ENCODE data around the gene PDE3A.
"Not testable (repeated sequence)": the region's sequence is repeated elsewhere in the genome, so short reads cannot be mapped to it uniquely, and the experiment has no call there.

Gene PDE3A

DNA sequence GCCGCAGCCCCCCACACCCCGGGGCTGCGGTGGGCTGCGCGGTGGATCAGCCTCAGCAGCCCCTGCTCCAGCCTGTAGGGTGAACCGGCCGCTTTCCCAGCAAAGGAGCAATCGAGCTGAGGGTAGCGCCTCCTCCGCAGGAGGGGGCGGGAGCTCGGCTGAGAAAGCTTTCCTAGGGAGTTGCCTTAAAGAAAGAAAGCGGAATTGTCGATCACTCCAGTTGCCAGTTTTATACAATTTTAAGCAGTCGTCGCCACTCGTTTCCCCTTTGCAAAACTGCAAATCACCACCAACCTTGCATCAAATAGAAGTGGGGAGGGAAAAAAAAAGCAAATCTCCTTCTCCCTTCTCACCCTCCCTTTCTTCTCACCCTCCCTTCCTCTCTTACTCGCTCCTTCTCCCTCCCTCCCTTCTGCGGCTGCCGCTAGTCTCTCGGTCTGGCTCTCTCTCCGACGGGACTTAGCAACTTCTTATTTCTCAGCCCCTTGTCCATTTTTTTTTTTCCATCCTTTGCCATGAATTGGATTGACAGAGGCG lies at the start of gene PDE3A:
PDE3A (plus strand) TSS at position 424 of the 537 bp plus-strand sequence. CDS start 748 bp downstream, outside the sequence.
- Histone ChIP-seq H3K9me3 (ENCODE audit: control insufficient read depth in 2 of 2, low read length in 2 of 2) (no peaks in the 10 kb centered on the region), H3K4me3 (ENCODE audit: low read length in 2 of 2) (peak within 1 kb of the TSS; percentile 89 to 92), H3K9ac (ENCODE audit: low read length in 2 of 2) (peak within 1 kb of the TSS; percentile 56 to 76), H3K4me1 (ENCODE audit: control insufficient read depth, insufficient read depth, low read length) (no peaks in the 10 kb centered on the region), H3K27ac (ENCODE audit: low read length) (peak within 1 kb of the TSS; percentile 88), H3K36me3 (ENCODE audit: control insufficient read depth in 2 of 2, insufficient read depth in 2 of 2, low read length in 2 of 2) (no peaks in the 10 kb centered on the region), H3K27me3 (ENCODE audit: control insufficient read depth in 1 of 2, insufficient read depth in 2 of 2, low read length in 2 of 2) (no peaks in the 10 kb centered on the region)

DNA sequence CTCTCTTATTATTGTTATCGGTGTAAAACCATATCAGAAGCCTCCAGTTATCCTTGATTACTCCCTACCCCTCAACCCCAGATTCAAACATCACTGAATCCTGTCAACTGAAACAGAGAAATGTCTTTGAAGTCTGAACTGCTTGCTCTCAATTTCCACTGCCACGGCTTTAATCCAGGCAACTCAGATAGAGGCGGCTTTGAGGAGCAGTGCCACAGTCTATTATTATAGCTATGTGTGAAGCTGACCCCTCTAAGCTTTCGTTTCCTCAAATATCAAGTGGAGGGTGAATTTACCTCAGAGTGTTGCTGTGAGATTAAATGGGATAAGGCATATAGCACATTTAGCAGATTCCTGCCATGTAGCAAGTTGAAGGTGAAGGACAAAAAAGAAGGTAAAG lies 49.0 kb upstream of the PDE3A start:
- Histone ChIP-seq H3K4me1 (ENCODE audit: control insufficient read depth, insufficient read depth, low read length) (no peaks in the 10 kb centered on the region), H3K9me3 (ENCODE audit: control insufficient read depth in 2 of 2, low read length in 2 of 2) (no peaks in the 10 kb centered on the region), H3K27ac (ENCODE audit: low read length) (no peak overlapping the region), H3K4me3 (ENCODE audit: low read length in 2 of 2) (no peak overlapping the region), H3K36me3 (ENCODE audit: control insufficient read depth in 2 of 2, insufficient read depth in 2 of 2, low read length in 2 of 2) (no peaks in the 10 kb centered on the region), H3K27me3 (ENCODE audit: control insufficient read depth in 1 of 2, insufficient read depth in 2 of 2, low read length in 2 of 2) (no peaks in the 10 kb centered on the region), H3K9ac (ENCODE audit: low read length in 2 of 2) (no peak overlapping the region)

- Histone ChIP-seq H3K9me3 (ENCODE audit: control insufficient read depth in 2 of 2, low read length in 2 of 2) (no peaks in the 10 kb centered on the region), H3K36me3 (ENCODE audit: control insufficient read depth in 2 of 2, insufficient read depth in 2 of 2, low read length in 2 of 2) (no peaks in the 10 kb centered on the region), H3K27me3 (ENCODE audit: control insufficient read depth in 1 of 2, insufficient read depth in 2 of 2, low read length in 2 of 2) (no peaks in the 10 kb centered on the region), H3K9ac (ENCODE audit: low read length in 2 of 2) (no peak overlapping the region), H3K27ac (ENCODE audit: low read length) (no peak overlapping the region), H3K4me1 (ENCODE audit: control insufficient read depth, insufficient read depth, low read length) (no peaks in the 10 kb centered on the region), H3K4me3 (ENCODE audit: low read length in 2 of 2) (no peak overlapping the region)
Measured at GRCh38 chr12:20320552-20320951, 47.8 kb upstream of the PDE3A start.

GRCh38 chr12:20330826-20331505 lies 37.4 kb upstream of the PDE3A start:
- H3K9ac ChIP-seq (ENCODE audit: low read length in 2 of 2); H3K9me3 ChIP-seq (ENCODE audit: control insufficient read depth in 2 of 2, low read length in 2 of 2); H3K36me3 ChIP-seq (ENCODE audit: control insufficient read depth in 2 of 2, insufficient read depth in 2 of 2, low read length in 2 of 2); H3K4me3 ChIP-seq (ENCODE audit: low read length in 2 of 2); H3K27ac ChIP-seq (ENCODE audit: low read length); H3K27me3 ChIP-seq (ENCODE audit: control insufficient read depth in 1 of 2, insufficient read depth in 2 of 2, low read length in 2 of 2); H3K4me1 ChIP-seq (ENCODE audit: control insufficient read depth, insufficient read depth, low read length): not testable (repeated sequence)

DNA sequence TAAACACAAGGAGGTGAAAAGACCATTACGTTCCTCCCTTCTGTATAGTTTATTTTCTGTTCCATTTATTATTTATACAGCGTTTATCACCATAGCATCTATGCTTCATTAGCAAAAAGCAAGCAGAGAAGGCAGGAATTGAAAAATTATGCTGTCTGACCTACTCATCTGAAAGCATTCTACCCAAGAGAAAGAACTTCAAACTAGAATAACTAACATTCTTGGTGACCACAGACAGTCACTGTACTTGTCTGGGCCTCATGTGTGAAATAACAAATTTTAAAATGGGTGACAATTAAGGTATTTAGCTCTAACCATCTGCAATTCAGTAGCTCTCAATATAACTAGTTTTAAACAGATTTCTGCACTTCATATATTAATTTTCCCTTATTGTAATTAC lies 29.3 kb upstream of the PDE3A start:
- no peaks in the 10 kb centered on the region for H3K27me3 ChIP-seq (ENCODE audit: control insufficient read depth in 1 of 2, insufficient read depth in 2 of 2, low read length in 2 of 2)
- H3K36me3 ChIP-seq (ENCODE audit: control insufficient read depth in 2 of 2, insufficient read depth in 2 of 2, low read length in 2 of 2), result no peaks in the 10 kb centered on the region
- H3K9me3 ChIP-seq (ENCODE audit: control insufficient read depth in 2 of 2, low read length in 2 of 2), result no peaks in the 10 kb centered on the region
- H3K4me1 ChIP-seq (ENCODE audit: control insufficient read depth, insufficient read depth, low read length), result no peaks in the 10 kb centered on the region
- H3K9ac ChIP-seq (ENCODE audit: low read length in 2 of 2), result no peak overlapping the region
- no peak overlapping the region for H3K27ac ChIP-seq (ENCODE audit: low read length)
- H3K4me3 ChIP-seq (ENCODE audit: low read length in 2 of 2), result no peak overlapping the region

GRCh38 chr12:20342111-20342510 lies 26.2 kb upstream of the PDE3A start:
- no peak overlapping the region for H3K27ac ChIP-seq (ENCODE audit: low read length)
- H3K36me3 ChIP-seq (ENCODE audit: control insufficient read depth in 2 of 2, insufficient read depth in 2 of 2, low read length in 2 of 2), result no peaks in the 10 kb centered on the region
- no peak overlapping the region for H3K9ac ChIP-seq (ENCODE audit: low read length in 2 of 2)
- H3K4me1 ChIP-seq (ENCODE audit: control insufficient read depth, insufficient read depth, low read length), result no peaks in the 10 kb centered on the region
- H3K9me3 ChIP-seq (ENCODE audit: control insufficient read depth in 2 of 2, low read length in 2 of 2), result no peaks in the 10 kb centered on the region
- H3K4me3 ChIP-seq (ENCODE audit: low read length in 2 of 2), result no peak overlapping the region
- H3K27me3 ChIP-seq (ENCODE audit: control insufficient read depth in 1 of 2, insufficient read depth in 2 of 2, low read length in 2 of 2), result no peaks in the 10 kb centered on the region

DNA sequence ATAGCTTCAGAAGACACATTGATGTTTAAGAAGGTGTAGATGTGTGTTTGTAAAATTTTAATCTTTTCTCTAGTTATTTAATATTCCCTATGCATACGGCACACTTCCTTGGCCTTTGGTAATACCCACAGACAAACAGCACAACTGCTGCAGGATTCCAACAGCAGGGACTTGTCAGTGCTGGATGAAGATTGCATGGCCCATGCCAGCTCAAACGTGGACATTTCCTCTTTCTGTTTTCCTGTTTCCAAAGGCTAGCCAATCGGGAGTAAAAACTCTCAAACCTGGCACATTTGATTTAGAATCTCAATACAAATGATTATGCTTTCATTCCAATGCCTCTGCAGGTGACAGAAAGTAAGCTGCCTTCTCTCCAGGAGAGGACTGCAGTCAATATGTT lies 22.5 kb upstream of the PDE3A start:
- H3K9ac ChIP-seq (ENCODE audit: low read length in 2 of 2), result no peak overlapping the region
- H3K9me3 ChIP-seq (ENCODE audit: control insufficient read depth in 2 of 2, low read length in 2 of 2), result peaks cover 0 to 3% of the 10 kb centered on the region in 2 donors
- no peaks in the 10 kb centered on the region for H3K27me3 ChIP-seq (ENCODE audit: control insufficient read depth in 1 of 2, insufficient read depth in 2 of 2, low read length in 2 of 2)
- no peaks in the 10 kb centered on the region for H3K36me3 ChIP-seq (ENCODE audit: control insufficient read depth in 2 of 2, insufficient read depth in 2 of 2, low read length in 2 of 2)
- no peak overlapping the region for H3K27ac ChIP-seq (ENCODE audit: low read length)
- no peak overlapping the region for H3K4me3 ChIP-seq (ENCODE audit: low read length in 2 of 2)
- H3K4me1 ChIP-seq (ENCODE audit: control insufficient read depth, insufficient read depth, low read length), result peaks cover 4% of the 10 kb centered on the region

- Histone ChIP-seq H3K36me3 (ENCODE audit: control insufficient read depth in 2 of 2, insufficient read depth in 2 of 2, low read length in 2 of 2) (no peaks in the 10 kb centered on the region), H3K4me3 (ENCODE audit: low read length in 2 of 2) (no peak overlapping the region), H3K4me1 (ENCODE audit: control insufficient read depth, insufficient read depth, low read length) (peaks cover 13% of the 10 kb centered on the region), H3K9me3 (ENCODE audit: control insufficient read depth in 2 of 2, low read length in 2 of 2) (peaks cover 0 to 3% of the 10 kb centered on the region in 2 donors), H3K9ac (ENCODE audit: low read length in 2 of 2) (no peak overlapping the region), H3K27ac (ENCODE audit: low read length) (no peak overlapping the region), H3K27me3 (ENCODE audit: control insufficient read depth in 1 of 2, insufficient read depth in 2 of 2, low read length in 2 of 2) (no peaks in the 10 kb centered on the region)
Measured at GRCh38 chr12:20350026-20350425, 18.3 kb upstream of the PDE3A start.

DNA sequence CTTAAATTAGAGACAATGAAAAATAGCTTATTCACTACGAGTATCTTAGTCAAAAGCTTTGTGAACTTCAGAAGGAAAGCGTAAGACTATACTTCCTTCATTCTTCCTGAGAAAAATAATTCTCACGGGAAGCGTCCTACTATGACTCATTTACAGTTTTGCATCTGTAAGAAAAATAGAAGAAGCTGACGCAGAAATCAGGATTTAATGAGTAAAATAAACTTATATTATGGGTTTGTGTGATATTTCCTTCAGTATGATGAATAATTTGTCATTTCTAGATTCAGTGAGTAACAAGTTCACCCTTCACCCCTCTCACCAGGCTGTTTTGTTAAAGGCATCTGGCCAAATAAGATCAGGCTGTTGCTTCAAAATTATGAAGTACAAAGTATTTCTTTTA lies 17.8 kb upstream of the PDE3A start:
- H3K4me3 ChIP-seq (ENCODE audit: low read length in 2 of 2), result no peak overlapping the region
- H3K27ac ChIP-seq (ENCODE audit: low read length), result no peak overlapping the region

GRCh38 chr12:20351406-20351805 lies 16.9 kb upstream of the PDE3A start:
- Histone ChIP-seq H3K9ac (ENCODE audit: low read length in 2 of 2) (no peak overlapping the region), H3K36me3 (ENCODE audit: control insufficient read depth in 2 of 2, insufficient read depth in 2 of 2, low read length in 2 of 2) (no peaks in the 10 kb centered on the region), H3K4me1 (ENCODE audit: control insufficient read depth, insufficient read depth, low read length) (peaks cover 18% of the 10 kb centered on the region), H3K27ac (ENCODE audit: low read length) (peak overlapping the region; percentile 59), H3K27me3 (ENCODE audit: control insufficient read depth in 1 of 2, insufficient read depth in 2 of 2, low read length in 2 of 2) (no peaks in the 10 kb centered on the region), H3K9me3 (ENCODE audit: control insufficient read depth in 2 of 2, low read length in 2 of 2) (peaks cover 0 to 3% of the 10 kb centered on the region in 2 donors), H3K4me3 (ENCODE audit: low read length in 2 of 2) (no peak overlapping the region)

More for the DNA sequence above, 17.8 kb upstream of the PDE3A start:
- Histone ChIP-seq H3K9ac (ENCODE audit: low read length in 2 of 2) (no peak overlapping the region), H3K4me1 (ENCODE audit: control insufficient read depth, insufficient read depth, low read length) (peaks cover 13% of the 10 kb centered on the region), H3K27me3 (ENCODE audit: control insufficient read depth in 1 of 2, insufficient read depth in 2 of 2, low read length in 2 of 2) (no peaks in the 10 kb centered on the region), H3K9me3 (ENCODE audit: control insufficient read depth in 2 of 2, low read length in 2 of 2) (peaks cover 0 to 3% of the 10 kb centered on the region in 2 donors), H3K36me3 (ENCODE audit: control insufficient read depth in 2 of 2, insufficient read depth in 2 of 2, low read length in 2 of 2) (no peaks in the 10 kb centered on the region)

GRCh38 chr12:20356048-20356447 lies 12.3 kb upstream of the PDE3A start:
- H3K4me1 ChIP-seq (ENCODE audit: control insufficient read depth, insufficient read depth, low read length), result peaks cover 19% of the 10 kb centered on the region
- no peak overlapping the region for H3K27ac ChIP-seq (ENCODE audit: low read length)
- no peaks in the 10 kb centered on the region for H3K27me3 ChIP-seq (ENCODE audit: control insufficient read depth in 1 of 2, insufficient read depth in 2 of 2, low read length in 2 of 2)
- no peaks in the 10 kb centered on the region for H3K36me3 ChIP-seq (ENCODE audit: control insufficient read depth in 2 of 2, insufficient read depth in 2 of 2, low read length in 2 of 2)
- no peak overlapping the region for H3K4me3 ChIP-seq (ENCODE audit: low read length in 2 of 2)
- no peak overlapping the region for H3K9ac ChIP-seq (ENCODE audit: low read length in 2 of 2)
- peaks cover 0 to 2% of the 10 kb centered on the region in 2 donors for H3K9me3 ChIP-seq (ENCODE audit: control insufficient read depth in 2 of 2, low read length in 2 of 2)

All from stomach smooth muscle (tissue), 2 donors.